T-helper 1 cell treated with Interleukin-12 subunit alpha and Interleukin-12 subunit beta and Interleukin-4 antibody, amounts not matched to agents 30 ng/mL and 1 ng/mL, for 36 hours (primary cell): ENCODE data around the gene MBP. TPM values are rescaled to one million over a fixed set of nuclear protein-coding genes. Genes with fewer than 3 reads are reported as not detected.

Experiments
- intact Hi-C: fragments of 100-400 bp; cut with micrococcal nuclease; formaldehyde crosslinking; loops from one replicate; pipeline ENCODE4 v1.15.1; 2024
- total RNA-seq: library from RNA; stranded (reverse); gene quantifications from 2 replicates; pipeline ENCODE4 v1.2.3, GENCODE V29; 2022

MBP gene
- total RNA-seq, 1 donor from 2014 or later, result 92.0 TPM

DNA sequence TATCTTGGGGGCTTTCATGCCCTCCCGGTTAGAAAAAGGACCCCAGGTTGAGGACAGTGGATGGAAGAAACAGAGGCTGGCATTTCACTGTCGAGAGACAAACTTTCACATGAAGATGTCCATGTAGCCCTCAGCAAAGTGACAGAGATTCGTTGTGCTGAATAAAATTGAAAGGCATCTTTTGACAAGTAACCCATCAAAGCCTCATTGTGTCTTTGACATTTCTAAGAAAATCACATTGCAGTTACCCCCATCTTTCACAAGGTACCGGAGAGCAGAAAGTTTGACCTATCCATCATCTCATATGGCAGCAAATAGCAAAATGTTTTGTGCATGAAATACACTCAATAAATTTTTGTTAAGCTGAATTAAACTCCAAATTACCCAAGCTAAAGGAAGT lies 2.0 kb upstream of the MBP start:
- intact Hi-C loops, result loop anchor here (1.0 to 10.0 kb wide), 4 partner anchors 32 to 760 kb away; partner anchors contain the start of gene ZNF236

DNA sequence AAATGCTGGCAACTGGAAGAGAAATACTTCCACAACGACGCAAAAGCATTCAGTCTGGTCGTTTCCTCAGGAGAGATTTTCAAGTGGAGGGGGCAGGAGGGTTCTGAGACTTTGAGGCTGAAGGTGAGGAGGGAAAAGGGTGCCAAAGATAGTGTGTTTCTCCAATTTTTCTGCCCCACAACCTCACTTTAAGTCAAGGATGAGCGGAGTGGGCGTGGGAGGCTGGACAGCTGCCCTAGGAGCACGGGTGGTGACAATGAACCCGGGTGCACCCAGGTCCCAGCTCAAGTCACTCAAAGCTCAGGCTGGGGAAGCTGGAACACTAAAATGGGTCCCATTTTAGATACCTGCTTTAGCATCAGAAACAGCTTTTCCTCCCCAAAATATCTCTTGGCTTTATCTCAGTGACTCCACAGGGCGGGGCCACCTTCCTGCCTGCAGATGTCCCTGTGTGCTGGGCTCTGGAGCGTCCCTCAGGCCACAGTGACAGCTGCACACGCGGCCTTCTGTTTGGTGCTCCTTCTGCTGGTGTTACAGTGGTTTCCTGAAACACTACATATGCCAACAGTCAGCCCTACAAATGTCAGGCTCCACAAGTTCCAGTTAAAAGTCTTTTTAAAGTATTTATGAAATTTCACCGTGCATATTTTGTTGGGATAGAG lies 1.4 kb upstream of the MBP start:
- intact Hi-C loops, result loop anchor here (1.0 to 10.0 kb wide), 6 partner anchors 19 to 759 kb away; partner anchors contain the start of gene ZNF236

DNA sequence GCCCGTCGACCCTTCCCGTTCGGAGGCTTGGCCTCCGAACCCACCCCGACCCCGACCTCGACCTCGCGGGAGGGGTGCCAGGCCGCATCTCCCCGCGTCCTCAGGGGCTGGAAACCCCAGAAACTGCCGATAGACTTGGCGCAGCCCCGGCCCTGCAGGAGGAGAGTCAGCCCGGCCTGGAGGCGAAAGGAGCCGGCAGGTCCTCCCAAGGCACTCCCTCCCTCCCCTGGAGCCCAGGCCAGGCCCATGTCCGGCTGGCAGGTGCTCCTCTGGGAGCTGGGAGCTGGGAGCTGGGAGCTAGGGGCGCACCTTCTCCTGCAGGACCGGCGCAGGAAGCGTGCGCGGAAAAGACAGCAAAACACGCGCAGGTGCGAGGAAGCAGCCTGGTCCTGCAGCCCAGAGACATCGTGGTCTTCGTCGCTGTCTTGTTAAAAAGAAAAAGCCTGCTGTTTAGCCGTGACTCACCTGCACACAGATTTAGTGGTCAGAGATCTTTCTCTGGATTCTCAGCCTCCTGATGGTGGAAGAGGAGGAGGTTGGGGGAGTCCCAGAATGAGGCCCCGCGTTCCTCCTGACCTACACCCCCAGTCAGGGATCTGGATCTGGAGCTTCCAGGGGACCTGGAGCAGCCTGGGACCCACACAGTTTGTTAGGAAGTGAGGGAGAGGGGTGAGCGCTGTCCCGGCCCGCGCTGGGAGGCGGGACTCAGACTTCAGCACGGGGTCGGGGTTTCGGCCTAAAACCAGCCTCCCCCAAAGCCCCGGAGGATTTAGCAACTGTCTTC lies 660 bp upstream of the MBP start:
- intact Hi-C loops, result loop anchor here (1.0 to 10.0 kb wide), 5 partner anchors 20 to 758 kb away; partner anchors contain the start of gene ZNF236

DNA sequence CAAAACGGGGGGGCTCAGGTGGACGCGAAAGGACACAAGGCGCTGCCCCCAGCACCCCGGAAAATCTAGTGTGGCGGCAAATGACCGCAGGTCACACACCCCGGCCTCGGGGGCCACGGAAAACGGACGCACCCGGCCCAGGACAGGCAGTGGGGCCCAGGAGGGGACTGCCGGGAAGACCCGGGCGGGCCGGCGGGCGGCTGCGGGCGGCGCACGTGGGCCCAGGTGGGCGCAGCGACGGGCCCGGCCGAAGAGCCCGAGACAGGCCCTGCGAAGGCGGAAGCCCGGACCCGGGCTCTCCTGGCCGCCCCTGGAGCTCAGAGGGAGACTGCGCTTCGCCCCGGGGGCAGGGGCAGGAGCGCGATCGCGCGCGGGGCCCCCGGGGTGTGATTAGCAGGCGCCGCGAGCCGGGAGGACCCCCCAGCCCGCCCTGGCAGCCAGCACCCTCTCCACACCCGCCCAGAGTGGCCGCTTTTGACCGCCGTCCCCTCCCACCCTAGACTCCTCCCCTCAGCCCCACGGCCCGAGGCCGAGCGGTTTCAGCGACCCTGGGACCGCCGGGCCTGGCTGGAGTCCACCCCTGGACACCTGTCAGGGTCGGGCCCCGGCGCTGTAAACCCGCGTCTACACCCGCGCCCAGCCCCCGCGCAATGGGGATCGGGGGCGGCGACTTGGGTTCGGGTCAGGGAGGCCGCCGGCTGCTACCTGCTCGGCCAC lies 773 bp downstream of the MBP start:
- intact Hi-C loops, result loop anchor here (1.0 to 10.0 kb wide), 8 partner anchors 8 to 757 kb away; partner anchors contain the start of gene ZNF236

DNA sequence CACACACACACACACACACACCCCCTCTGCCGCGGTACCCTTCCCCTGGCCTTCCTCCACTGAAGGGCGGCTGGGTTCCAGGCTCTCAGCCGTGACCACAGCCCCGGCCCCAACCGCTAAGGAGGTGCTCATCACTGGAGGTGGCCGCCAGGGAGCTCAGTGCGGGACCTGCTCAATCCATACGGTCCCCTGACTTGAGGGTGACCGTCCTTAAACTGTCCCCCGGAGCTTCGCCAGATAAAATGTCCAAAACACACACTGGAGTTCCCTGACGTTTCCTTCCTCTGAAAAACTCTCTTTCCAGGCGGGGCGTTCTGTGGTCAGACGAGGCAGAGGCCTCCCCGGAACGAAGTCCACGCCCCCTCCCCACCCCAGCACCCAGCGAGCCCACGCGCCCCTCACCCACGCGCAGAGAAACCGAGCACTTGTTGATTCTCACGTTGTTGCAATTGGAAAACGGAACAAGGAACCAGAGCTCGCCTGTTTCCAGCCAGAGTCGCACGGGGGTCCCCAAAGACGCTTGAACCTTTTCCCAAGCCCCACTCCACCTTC lies 1.4 kb downstream of the MBP start:
- intact Hi-C loops, result loop anchor here (1.0 to 10.0 kb wide), 4 partner anchors 63 to 756 kb away; partner anchors contain the start of gene ZNF236

DNA sequence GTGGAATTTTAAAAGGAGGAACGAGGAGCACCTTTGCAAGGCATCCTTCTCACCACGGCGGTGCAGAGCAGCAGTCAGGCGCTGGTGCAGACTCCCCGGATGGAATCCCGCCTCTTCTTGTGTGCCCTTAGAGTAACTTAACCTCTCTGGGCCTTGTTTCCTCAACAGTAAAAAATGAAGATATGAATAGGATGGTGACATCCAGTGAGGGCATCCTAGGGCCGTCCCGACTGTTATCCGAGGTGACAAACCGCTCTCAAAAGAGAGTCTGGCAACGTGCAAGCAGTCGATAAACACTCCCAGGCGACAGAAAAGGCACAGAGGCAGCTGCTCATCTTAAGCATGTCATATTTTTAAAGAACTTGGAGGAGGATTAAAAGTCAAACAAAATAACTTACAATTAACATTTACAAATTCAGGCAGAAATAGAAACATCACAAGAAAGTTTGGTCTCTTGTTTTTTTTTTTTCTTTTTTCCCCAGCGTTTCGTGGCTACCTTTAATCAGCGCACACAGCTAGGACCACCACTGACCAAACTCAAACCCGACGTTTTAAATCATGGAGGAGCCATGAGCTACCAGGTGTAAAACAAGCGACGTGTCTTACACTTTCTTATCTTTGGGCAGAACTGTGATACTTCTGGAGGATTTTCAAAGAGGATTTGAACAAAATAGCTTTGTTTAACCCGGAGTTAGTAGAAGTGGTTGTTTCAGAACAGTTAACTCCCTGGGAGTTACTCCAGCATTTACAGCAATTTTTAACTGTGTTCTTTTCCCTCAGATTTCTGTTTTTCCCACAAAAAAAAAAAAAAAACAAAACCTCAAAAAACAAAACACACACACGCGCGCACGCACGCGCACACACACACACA lies 2.1 kb downstream of the MBP start:
- intact Hi-C loops, result loop anchor here (1.0 to 10.0 kb wide), 4 partner anchors 62 to 756 kb away; partner anchors contain the start of gene ZNF236

DNA sequence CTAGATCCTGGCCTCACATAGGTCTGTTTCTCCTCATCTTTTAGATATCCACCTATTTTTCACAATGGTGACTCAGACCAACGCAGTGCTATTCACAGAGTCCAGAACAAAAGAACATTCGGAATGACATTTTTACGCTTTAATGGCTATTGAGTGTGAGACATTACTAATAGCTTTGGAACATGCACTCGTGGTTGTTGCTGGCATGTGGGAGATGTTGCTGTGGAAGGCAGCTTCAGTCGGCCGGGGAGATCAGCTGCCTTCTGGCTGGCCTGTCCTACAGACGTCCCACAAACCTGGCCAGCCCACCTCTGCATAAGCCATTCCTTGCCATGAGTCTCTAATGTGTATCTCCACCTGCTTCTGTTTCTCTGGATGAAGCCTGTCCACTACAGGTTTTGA lies 3.4 kb downstream of the MBP start:
- intact Hi-C loops, result loop anchor here (5.0 kb wide), 1 partner anchor 127 kb away; no protein-coding TSS in a partner anchor

DNA sequence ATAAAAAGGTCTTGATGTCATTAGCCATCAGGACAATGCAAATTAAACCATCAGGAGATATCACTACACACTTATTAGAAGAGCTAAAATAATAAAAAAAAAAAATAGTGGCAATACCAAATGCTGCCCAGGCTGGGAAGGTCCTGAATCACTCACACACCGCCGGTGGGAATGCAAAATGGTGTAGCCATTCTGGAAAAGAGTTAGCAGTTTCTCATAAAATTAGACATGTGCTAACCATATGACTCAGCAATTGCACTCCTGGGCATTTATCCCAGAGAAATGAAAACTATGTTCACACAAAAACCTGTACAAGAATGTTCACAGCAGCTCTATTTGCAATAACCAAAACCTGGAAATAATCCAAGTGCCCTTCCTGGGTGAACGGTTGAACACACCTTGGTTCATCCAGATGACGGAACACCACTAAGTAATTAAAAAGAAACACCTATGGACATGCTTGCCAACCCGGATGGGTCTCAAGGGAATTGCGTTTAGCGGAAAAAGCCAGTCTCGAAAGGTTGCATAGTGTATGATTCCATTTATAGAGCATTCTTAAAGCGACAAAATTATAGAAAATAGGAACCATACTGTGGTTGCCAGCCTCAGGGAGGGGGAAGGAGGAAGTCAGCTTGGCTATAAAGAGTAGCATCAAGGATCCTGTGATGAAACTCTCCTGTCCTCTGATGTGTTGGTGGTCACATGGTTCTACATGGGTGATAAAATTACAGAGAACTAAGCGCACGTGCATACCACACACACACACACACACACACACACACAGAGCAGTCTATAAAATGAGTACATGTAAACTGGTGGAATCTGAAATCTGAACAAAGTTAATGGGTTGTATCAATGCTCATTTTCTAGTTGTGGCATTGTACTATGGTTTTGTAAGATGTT lies 4.6 kb downstream of the MBP start:
- intact Hi-C loops, result loop anchor here (1.0 to 5.0 kb wide), 3 partner anchors 26 to 126 kb away; no protein-coding TSS in a partner anchor

DNA sequence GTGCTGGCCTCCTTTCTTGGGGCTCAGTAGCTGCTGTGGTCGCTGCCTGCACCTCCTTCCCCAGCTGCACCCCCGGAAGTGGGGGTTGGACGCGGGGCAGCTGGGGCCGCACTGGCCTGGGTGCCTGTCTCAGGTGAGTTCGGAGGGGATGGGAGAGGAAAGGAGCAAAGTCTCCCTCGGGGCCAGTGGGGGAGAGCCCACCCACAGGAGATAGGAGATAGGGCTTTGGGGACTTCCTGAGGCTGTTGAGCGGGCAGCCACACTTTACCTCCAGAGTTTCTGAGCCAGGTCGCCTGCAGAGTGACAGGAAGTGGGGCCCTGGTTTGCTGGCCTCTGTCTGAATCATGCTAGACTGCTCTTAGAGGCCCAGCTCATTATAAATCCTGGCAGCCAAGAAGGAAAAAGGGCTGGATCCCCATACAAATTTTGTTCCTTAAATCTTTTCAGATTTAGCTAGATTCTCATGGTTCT lies 8.1 kb downstream of the MBP start:
- intact Hi-C loops, result loop anchor here (1.0 kb wide), 4 partner anchors 8 to 57 kb away; partner anchors contain the start of gene MBP

DNA sequence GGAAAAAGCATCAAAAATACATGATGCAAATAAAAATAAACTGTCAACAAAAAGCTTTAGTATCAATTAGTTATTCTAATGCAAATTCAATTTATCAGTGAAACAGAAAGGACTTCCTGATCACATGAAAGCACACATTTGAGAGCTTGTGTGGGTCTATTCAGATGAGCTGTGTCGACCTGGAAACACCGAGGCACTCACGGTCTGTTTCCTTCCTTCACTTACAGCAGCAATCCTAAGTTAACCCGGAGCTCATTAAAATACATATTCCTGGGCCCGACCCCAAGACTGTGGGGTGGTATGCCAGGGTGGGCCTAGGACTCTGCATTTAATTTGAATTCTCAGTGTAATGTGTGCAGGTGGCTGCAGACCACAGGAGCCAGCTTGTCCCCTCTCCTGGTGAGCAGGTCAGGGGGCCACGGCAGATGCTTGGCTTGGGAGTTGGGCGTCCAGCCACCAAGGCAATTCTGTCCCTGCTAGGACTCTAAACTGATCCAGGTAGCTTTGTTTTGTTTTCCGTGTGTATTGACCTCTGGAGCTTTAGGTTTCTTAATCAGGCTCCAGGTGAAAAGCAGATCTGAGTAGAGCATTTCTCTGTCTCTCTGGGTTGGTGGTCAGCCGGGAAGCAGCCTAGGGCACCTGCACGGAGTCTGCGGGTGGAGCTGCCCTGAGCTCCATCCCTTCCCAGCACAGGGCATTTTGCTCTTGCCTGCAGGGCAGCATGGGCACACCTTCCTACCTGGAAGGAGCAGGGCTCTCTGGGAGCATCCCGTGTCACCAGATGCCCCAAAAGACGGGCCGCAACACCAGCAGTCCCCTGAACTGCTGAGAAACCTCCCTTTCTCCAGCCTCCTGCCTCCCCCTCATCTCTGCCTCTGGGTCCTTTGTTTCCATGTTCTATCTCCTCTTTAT lies 9.0 kb downstream of the MBP start:
- intact Hi-C loops, result loop anchor here (1.0 kb wide), 4 partner anchors 9 to 56 kb away; partner anchors contain the start of gene MBP

DNA sequence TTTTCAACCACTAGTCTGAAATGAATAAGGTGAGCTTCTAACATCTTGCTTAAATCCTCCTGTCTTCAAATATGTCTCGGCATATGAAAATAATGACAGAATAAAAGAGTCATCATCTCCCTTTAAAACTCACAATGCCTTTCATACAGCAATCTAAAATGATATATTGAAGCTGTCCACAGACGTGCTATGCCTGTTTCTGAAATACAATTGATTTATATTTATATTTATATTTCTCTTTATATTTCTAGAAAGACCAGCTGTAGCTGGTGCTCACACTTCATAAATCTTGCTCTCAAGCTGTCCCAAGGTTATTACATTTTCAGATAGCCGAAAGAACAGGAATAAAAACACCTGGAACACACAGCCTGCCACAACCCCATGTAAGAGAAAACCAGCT lies 11.1 kb downstream of the MBP start:
- intact Hi-C loops, result no loop called here

DNA sequence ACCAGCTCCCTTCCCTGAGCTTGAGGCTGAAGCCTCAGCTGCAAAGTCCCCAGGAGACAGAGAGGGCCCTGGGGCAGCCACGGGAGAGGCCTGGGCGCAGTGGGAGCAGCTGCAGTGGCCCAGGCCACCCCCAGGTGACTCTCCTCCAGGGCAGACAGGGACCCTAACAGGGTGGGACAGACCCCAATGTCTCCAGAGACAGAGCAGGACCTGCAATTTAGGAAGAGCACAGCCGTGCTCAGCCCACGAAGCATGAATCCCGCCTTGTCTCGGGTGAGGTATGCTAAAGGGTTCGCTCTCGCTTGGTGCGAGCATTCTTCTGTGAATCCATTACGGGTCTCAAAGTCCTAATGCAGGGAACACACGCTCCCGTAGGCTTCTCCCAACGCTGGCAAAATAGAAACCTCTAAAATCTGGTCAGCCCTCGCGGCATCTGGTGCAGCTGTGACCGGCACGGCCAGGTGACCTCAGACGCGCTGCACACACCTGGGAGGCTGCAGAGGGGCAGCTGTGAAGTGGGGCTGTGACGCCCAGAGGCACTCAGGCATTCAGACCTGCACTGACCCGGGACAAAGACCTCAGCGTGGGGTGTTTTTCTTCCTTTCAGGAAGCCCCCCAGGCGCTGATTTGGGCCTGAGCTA lies 12.6 kb downstream of the MBP start:
- intact Hi-C loops, result no loop called here

DNA sequence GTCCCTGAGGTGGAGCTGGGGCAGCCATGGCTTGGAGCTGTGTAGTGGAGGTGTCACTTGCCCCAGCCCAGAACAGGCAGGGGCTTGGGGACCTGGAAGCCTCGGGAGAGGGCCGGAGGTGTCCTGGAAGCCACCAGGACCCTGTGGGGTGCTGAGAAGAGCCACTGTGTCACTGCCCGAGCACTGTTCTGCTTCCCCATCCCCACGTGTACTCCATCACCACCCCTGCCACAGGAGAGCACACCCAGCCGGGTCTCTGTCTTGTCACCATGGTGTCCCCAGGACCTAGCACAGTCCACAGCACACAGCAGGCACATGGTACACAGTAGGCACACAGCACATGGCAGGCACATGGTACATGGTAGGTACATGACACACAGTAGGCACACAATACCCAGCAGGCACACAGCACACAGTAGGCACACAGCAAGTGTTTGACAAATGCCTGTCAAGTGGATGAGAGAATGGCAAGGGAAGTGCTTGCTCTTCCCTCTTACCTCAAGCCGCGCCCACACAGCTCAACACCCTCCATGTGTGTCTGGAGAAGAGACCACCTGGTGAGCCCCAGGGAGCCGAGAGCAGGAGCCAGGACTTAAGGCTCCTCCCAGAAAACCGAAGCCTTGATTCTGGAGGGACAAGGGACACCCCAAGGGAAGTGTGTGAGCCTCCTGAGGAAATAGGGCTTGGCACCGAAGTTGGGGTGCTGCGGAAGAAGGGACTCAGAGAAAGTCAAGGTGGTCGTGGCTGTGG lies 13.3 kb downstream of the MBP start:
- intact Hi-C loops, result no loop called here

DNA sequence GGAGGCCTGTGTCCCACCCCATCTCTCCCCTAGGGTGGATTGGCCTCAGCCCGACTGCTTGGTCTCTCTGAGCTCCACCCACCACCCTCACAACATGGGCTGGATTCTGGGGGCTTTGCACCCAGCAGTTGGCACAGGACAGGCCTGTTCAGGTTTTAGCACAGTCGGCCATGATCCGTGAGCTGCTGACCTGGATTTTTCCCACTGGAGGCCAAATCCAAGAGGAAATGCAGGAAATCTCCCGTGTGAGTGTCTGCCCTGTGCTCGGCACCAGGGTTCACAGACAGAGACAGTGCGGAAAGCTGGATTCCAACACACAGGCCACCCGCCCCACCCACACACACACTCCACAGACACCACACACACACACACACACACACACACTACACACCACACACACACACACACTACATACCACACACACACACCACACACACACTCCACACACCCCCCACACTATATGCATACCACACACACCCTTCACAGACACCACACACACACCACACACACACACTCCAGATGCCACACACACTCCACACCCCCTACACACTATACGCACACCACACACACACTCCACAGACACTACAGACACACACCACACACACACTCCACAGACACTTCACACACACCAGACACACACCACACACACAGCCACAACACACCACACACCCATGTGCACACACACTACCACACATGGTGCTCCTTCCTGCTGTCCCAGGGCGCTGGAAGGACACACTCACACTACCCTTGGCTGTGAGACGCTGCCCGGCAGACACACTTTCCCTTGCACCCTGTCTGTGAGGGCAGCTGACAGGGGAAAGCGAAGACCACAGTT lies 14.1 kb downstream of the MBP start:
- intact Hi-C loops, result no loop called here

DNA sequence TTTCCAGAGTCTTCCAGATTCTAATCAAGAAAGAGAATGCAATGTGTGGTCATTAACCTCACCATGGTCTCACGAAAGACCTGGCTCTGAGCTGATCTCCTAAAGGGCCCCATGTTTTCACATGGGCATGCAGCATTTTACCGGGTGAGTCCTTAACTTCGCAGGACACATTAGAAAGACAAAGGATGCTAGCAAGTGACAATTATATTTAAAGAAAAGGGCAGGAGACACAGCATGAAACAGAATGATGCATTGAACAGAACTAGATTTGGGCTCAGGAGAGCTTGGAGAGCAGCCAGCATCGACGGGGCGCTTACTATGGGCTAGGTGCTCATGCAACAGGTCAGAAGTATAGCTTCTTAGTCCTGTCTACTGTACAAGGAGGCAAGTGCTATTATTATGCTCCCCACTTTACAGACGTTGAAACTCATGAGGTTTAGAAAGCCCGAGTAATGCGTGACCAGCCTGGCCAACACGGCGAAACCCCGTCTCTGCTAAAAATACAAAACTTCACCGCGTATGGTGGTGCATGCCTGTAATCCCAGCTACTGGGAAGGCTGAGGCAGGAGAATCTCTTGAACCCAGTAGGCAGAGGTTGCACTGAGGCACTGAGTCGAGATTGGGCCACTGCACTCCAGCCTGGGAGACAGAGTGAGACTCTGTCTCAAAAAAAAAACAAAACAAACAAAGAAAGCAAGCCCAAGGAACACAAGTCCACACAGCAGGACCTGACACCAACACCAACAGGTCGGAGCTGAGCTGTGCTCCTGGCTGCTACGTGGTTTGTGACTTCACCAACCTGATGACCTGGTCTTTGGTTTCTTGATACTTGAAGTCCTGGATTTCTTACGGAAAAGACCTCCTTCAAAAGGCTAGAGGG lies 16.1 kb downstream of the MBP start:
- intact Hi-C loops, result no loop called here
